ENCODE data around the gene KRTAP5-6.

DNA sequence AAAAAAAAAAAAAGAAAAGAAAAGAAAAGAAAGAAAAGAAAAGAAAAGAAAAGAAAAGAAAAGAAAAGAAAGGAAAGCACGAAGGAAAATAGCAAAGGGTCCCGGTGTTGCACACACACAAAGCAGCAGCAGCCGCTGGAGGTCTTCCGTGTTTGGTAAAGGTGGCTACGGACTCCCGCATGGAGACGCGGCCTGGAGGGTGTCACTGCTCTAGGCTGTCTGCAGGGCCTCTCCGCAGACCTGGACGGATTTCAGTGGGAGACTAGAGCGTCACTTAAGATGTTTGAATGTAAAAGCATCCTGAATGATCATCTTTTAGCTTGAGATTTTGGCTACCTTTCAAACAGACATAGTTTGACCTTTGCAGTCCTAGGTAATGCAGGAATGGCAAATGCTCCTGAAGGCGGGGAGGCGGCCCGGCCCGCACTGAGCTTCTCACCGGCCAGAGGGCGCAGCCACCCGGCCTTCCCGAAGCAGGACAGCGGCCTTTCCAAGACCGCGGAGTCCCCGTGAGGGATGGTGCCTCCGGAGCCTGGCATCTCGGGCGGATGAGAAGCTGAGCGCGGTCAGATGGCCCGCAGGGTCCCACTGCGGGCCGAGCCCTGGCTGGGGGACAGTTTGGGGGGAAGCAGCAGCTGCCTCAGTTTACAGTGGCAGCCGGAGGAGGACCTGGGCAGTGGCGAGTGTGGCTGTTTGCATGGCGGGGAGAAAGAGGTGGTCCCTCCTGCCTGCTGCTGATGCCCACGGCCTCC is 48.9 kb upstream of the KRTAP5-6 start:
- TF ChIP-seq CTCF (IDR thresholded peaks at IDR 0.05 in 8 of 11, conservative IDR thresholded peaks at IDR 0.05 in 3 of 11) (no peak), POLR2AphosphoS5 (IDR thresholded peaks at IDR 0.05) (no peak), POLR2A (IDR thresholded peaks at IDR 0.05) (no peak)

Measured in spleen (tissue), 7 donors.